H1 (cell line): ENCODE data around the gene CACNA2D1.

Experiments
- CEBPB ChIP-seq: IDR thresholded peaks from 2 replicates; pipeline ENCODE4 v1.6.1; 2012; ENCODE audit warnings: low read depth, low read length
- EZH2 ChIP-seq: fragments of 200-600 bp; sonication (generic); IDR thresholded peaks from 2 replicates; pipeline ENCODE4 v1.7.1; 2012; ENCODE audit warnings: low read depth, mild to moderate bottlenecking, moderate library complexity, low read length, inconsistent platforms; ENCODE audit not compliant: severe bottlenecking
- MAX ChIP-seq: IDR thresholded peaks from 2 replicates; pipeline ENCODE4 v1.6.1; 2012; ENCODE audit warnings: inconsistent platforms
- POLR2A ChIP-seq, 2 experiments: IDR thresholded peaks; 1 replicate in 1 of 2; 2 replicates in 1 of 2; pipeline ENCODE4 v1.6.1; 2011; ENCODE audit warnings: low read depth in 2 of 2, low read length in 2 of 2, mild to moderate bottlenecking in 2 of 2; ENCODE audit errors: control extremely low read depth in 1 of 2
- POLR2AphosphoS5 ChIP-seq: IDR thresholded peaks from 2 replicates; pipeline ENCODE4 v1.6.1; 2011; ENCODE audit warnings: low read depth, low read length
- RAD21 ChIP-seq, 2 experiments: IDR thresholded peaks in 1 of 2; conservative IDR thresholded peaks in 1 of 2; 2 replicates each; pipeline ENCODE4 v1.6.1; 2011; ENCODE audit warnings: low read depth in 2 of 2, low read length in 2 of 2, improper control_type of control experiment in 1 of 2, inconsistent platforms in 1 of 2, mild to moderate bottlenecking in 1 of 2, moderate library complexity in 1 of 2
- SIN3A ChIP-seq, 2 experiments: IDR thresholded peaks in 1 of 2; conservative IDR thresholded peaks in 1 of 2; 2 replicates each; pipeline ENCODE4 v1.6.1; 2011 to 2012; ENCODE audit warnings: low read length in 2 of 2, improper control_type of control experiment in 1 of 2, low read depth in 1 of 2, mild to moderate bottlenecking in 1 of 2
- TF ChIP-seq, protein P1 (sequence below): IDR thresholded peaks from 2 replicates; pipeline ENCODE4 v1.6.1; 2011; ENCODE audit warnings: low read length, improper control_type of control experiment
- TF ChIP-seq, protein P2 (sequence below), 3 experiments: IDR thresholded peaks; 1 replicate in 2 of 3; 2 replicates in 1 of 3; pipeline versions ENCODE4 v1.5.1 to v1.6.1; 2011; ENCODE audit warnings: low read length in 3 of 3, mild to moderate bottlenecking in 3 of 3, inconsistent platforms in 2 of 3, low read depth in 1 of 3, moderate library complexity in 1 of 3; ENCODE audit not compliant: insufficient read depth in 1 of 3; ENCODE audit errors: control extremely low read depth in 1 of 3

DNA sequence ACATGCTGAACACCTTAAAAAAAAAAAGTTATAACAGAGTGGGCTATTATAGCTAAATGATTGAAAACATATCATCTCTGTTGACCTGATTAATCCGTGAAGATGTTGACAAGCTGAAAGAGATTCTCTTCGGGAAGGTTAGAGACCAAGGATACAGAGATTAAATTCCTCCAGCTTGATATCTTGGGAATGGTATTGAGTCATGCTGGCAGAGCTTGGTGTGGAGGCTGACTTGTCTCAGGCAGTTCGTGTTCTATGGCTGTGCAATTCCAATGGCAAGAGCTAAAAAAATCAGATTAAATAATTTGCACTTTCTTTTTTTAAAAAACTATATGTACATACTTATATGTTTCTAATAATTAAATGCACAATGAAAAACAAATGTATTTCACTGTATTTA, 24.9 kb upstream of the CACNA2D1 start:
- TF ChIP-seq MAX: no peak
- TF ChIP-seq POLR2AphosphoS5: no peak
- TF ChIP-seq, protein P1, sequence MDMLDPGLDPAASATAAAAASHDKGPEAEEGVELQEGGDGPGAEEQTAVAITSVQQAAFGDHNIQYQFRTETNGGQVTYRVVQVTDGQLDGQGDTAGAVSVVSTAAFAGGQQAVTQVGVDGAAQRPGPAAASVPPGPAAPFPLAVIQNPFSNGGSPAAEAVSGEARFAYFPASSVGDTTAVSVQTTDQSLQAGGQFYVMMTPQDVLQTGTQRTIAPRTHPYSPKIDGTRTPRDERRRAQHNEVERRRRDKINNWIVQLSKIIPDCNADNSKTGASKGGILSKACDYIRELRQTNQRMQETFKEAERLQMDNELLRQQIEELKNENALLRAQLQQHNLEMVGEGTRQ: no peak
- TF ChIP-seq EZH2: no peak
- no peak for TF ChIP-seq POLR2A (IDR thresholded peaks at IDR 0.05; ENCODE audit: control extremely low read depth in 1 of 2, low read depth in 2 of 2, low read length in 2 of 2)
- no peak for TF ChIP-seq SIN3A (conservative IDR thresholded peaks at IDR 0.05 in 1 of 2, IDR thresholded peaks at IDR 0.05 in 1 of 2; ENCODE audit: low read depth in 1 of 2, low read length in 2 of 2)
- TF ChIP-seq, protein P2, sequence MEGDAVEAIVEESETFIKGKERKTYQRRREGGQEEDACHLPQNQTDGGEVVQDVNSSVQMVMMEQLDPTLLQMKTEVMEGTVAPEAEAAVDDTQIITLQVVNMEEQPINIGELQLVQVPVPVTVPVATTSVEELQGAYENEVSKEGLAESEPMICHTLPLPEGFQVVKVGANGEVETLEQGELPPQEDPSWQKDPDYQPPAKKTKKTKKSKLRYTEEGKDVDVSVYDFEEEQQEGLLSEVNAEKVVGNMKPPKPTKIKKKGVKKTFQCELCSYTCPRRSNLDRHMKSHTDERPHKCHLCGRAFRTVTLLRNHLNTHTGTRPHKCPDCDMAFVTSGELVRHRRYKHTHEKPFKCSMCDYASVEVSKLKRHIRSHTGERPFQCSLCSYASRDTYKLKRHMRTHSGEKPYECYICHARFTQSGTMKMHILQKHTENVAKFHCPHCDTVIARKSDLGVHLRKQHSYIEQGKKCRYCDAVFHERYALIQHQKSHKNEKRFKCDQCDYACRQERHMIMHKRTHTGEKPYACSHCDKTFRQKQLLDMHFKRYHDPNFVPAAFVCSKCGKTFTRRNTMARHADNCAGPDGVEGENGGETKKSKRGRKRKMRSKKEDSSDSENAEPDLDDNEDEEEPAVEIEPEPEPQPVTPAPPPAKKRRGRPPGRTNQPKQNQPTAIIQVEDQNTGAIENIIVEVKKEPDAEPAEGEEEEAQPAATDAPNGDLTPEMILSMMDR (IDR thresholded peaks at IDR 0.05; ENCODE audit: control extremely low read depth in 1 of 3, insufficient read depth in 1 of 3, low read depth in 1 of 3, low read length in 3 of 3): no peak
- no peak for TF ChIP-seq RAD21 (IDR thresholded peaks at IDR 0.05 in 1 of 2, conservative IDR thresholded peaks at IDR 0.05 in 1 of 2; ENCODE audit: low read depth in 2 of 2, low read length in 2 of 2)
- no peak for TF ChIP-seq CEBPB
